GM18951 (cell line): ENCODE results near the gene KBTBD8.

ENCODE experiments used
- POLR2A ChIP-seq: IDR thresholded peaks from 4 replicates; pipeline ENCODE4 v1.6.1; 2011; ENCODE audit warnings: mild to moderate bottlenecking; ENCODE audit not compliant: insufficient read length, insufficient read depth; ENCODE audit errors: extremely low read depth
- in situ Hi-C: fragments of 300-500 bp; cut with MboI; formaldehyde crosslinking; loops from one replicate; pipeline ENCODE4 v1.12.0; 2022; ENCODE audit warnings: low sequenced_read_pairs, mixed read lengths, inconsistent platforms; ENCODE audit not compliant: unreplicated experiment

Gene KBTBD8

GRCh38 chr3:67030785-67031740 lies 33.0 kb downstream of the KBTBD8 start:
- in situ Hi-C loops: no loop called here

DNA sequence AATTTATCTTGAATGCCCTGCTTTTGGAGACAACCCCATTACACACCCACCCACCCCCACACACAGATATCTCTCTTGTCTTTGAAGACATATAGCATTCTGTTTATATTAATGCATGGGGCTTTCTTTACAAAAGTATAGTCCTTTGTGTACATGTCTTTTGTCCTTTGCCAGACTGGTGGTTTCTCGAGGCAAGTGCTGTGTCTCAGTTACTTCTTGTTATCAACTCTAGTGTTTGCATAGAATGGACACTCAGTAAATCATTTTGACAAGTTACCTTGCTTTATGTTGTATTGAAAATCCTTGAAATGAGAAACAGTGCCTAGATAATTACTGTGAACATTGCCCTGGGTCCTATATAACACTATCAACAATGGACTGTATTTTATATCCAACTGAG lies 33.9 kb downstream of the KBTBD8 start:
- TF ChIP-seq POLR2A: no peak
- in situ Hi-C loops: no loop called here

More at GRCh38 chr3:67030785-67031740, 33.0 kb downstream of the KBTBD8 start:
- TF ChIP-seq POLR2A: no peak

DNA sequence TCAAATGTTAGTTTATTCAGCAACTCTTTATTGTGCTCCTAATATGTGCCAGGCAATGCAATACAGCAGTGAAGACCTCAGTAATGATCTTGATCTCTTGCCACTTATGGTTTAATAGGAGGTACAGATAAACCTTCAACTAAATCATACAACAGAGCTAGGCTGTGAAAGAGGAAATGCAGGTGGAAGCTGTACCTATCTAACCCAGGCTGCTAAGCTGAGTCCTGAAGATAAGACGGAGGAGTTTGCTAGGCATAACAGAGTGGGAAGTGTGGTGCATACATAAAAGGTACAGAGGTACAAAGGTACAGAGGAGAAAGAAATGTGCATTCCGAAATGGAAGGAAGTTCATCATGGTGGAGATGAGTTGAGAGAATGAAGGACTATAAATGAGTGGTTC lies 35.0 kb downstream of the KBTBD8 start:
- in situ Hi-C loops: no loop called here
- TF ChIP-seq POLR2A: no peak

- TF ChIP-seq POLR2A: no peak
- in situ Hi-C loops: no loop called here
Measured at GRCh38 chr3:67034371-67034770, 36.3 kb downstream of the KBTBD8 start.

DNA sequence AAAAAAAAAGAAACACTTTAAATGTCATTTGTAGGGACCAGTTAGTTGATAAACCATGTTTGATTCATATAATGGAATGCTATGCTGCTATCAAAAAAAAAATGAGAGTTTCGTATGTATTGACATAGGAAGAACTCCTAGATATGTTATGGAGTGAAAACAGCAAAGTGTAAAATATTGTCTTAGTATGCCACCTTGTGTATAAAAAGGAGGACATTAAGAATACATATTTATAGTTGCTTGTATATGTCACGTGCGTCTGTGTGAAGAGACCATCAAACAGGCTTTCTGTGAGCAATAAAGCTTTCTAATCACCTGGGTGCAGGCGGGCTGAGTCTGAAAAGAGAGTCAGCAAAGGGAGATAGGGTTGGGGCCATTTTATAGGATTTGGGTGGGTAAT lies 39.5 kb downstream of the KBTBD8 start:
- no peak for TF ChIP-seq POLR2A
- in situ Hi-C loops: no loop called here

DNA sequence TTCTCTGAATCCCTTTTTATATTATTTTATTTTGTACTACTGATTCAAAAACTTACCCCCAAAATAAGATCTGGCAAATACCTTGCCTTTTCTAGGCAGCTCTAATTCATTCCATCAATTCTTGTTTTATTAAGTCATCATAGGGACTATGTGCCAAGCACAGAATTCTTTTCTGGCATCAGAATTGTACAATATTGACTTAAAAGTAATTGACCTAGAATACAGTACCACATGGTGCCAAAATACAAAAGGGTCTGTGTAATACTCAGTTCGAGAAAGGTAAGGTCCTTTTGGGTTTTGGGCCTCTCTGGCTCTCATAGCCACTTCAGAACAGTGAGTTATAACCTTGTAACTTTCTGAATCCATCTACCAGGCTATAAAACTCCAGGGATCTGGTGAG lies 46.2 kb downstream of the KBTBD8 start:
- in situ Hi-C loops: no loop called here
- no peak for TF ChIP-seq POLR2A

- in situ Hi-C loops: no loop called here
- no peak for TF ChIP-seq POLR2A
Measured at GRCh38 chr3:67044955-67045354, 46.8 kb downstream of the KBTBD8 start.

DNA sequence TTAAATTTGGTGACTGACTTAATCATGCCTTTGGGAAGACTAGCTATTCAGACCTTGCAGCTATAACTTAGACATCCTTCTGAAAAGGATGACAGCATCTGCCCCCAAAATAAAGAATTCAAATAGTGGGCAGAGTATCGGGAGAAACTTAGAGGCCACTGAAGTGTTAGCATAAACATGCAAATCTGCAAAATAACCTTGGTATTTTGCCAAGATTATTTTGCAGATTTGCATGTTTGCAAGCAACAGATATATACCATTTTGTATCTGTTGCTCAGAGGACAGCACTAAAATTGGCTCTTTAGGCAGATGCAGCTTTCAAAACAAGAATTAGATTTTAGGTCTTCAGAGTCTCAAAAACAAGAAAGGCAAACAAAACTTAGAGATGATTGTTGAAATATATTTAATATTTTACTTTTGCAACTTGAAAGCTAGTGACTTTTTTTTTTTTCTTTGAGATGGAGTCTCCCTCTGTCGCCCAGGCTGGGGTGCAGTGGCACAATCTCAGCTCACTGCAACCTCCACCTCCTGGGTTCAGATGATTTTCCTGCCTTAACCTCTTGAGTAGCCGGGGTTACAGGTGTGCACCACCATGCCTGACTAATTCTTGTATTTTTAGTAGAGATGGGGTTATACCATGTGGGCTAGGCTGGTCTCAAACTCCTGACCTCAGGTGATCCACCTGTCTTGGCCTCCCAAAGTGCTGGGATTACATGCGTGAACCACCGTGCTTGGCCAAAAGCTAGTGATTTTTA lies 47.8 kb downstream of the KBTBD8 start:
- no peak for TF ChIP-seq POLR2A
- in situ Hi-C loops: no loop called here

DNA sequence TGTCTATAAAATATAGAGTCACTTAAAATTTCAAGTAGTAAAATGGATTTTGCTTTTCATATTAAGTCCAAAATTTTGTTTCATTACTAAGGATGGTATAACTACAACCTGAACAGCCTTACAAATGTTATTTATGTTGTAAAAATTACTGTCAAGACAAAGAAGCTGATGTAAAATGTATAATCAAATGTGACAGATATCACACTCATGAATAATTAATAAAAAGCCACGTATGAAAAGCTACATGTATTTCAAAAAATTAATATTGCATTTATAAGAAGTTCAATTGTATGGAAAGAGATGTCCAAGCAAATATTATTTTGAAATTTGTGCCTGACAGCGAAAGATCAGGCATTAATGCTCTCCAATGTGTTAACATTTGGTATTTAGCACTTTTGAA lies 48.9 kb downstream of the KBTBD8 start:
- in situ Hi-C loops: no loop called here
- no peak for TF ChIP-seq POLR2A

GRCh38 chr3:67048067-67048714 lies 50.1 kb downstream of the KBTBD8 start:
- in situ Hi-C loops: no loop called here
- TF ChIP-seq POLR2A: no peak

DNA sequence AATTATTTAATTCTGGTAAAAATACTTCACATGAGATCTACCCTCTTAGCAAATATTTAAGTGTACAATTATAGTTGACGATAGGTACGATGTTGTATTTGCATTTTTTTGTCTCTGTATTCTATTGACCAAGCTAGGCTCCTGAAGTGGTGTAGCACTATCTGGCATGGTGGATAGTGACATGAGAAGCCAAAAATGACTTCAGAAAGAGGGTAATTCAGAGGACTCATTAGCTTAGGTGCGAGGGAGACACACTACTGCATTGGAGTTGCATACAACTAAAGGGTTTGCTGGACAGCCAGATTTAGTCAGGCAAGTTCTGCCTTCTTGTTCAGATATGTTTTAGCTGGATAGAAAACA lies 50.6 kb downstream of the KBTBD8 start:
- no peak for TF ChIP-seq POLR2A
- in situ Hi-C loops: no loop called here

- in situ Hi-C loops: no loop called here
Measured at GRCh38 chr3:67059443-67059842, 61.3 kb downstream of the KBTBD8 start.

More at GRCh38 chr3:67059443-67059842, 61.3 kb downstream of the KBTBD8 start:
- TF ChIP-seq POLR2A: no peak
